ENCODE results near the gene IL17RA.
"Not testable (repeated sequence)": the region's sequence is repeated elsewhere in the genome, so short reads cannot be mapped to it uniquely, and the experiment has no call there.

The IL17RA gene

GRCh38 chr22:17084554-17085276 is at the start of gene IL17RA:
IL17RA (plus strand) TSS chr22:17085000; CDS start chr22:17085092, 92 bp downstream.
- H3K27ac ChIP-seq: peak within 1 kb of the TSS; percentile 49
- in situ Hi-C loops (cut with HindIII; ENCODE audit: low pct_ligation_motif_present, low sequenced_read_pairs): no loop called here
- DNase-seq: peak; percentile 66

DNA sequence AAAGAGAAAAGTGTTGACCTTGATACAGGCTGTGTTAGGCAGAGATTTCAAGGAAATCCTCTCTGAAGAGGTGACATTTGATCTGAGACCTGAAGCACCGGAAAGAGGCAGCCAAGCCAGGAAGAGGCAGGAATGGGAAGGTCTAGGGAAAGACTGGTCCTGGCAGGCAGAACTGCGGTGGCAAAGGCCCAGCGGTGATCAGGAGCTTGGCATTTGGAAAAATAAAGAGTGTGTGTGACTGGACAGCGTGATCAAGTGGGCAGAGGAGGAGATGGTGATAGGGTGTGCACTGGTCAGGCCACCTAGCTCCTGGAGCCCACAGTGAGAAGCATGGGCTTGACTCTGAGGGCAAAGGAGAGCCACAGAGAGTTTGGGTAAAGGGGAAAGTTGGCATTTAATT is 49.6 kb upstream of the IL17RA start:
- no peak overlapping the region for H3K4me3 ChIP-seq (ENCODE audit: low read depth, low read length)
- H3K27ac ChIP-seq: no peak overlapping the region
- peaks cover 5% of the 10 kb centered on the region for H3K27me3 ChIP-seq (replicated peaks)
- in situ Hi-C loops (cut with HindIII; ENCODE audit: low pct_ligation_motif_present, low sequenced_read_pairs): no loop called here
- TF ChIP-seq CTCF (IDR thresholded peaks at IDR 0.05; ENCODE audit: low read depth, low read length, missing control alignments): no peak
- H3K36me3 ChIP-seq (replicated peaks): no peaks in the 10 kb centered on the region
- DNase-seq: no peak

More at GRCh38 chr22:17084554-17085276, at the start of gene IL17RA:
- Histone ChIP-seq H3K36me3 (replicated peaks) (no peaks in the 10 kb centered on the region), H3K4me3 (ENCODE audit: low read depth, low read length) (peak within 1 kb of the TSS; percentile 76), H3K27me3 (replicated peaks) (no peaks in the 10 kb centered on the region)
- no peak for TF ChIP-seq CTCF (IDR thresholded peaks at IDR 0.05; ENCODE audit: low read depth, low read length, missing control alignments)

GRCh38 chr22:17035976-17036841 is 48.6 kb upstream of the IL17RA start:
- in situ Hi-C loops (cut with HindIII; ENCODE audit: low pct_ligation_motif_present, low sequenced_read_pairs); H3K4me3 ChIP-seq (ENCODE audit: low read depth, low read length); H3K36me3 ChIP-seq (replicated peaks); DNase-seq; H3K27ac ChIP-seq; H3K27me3 ChIP-seq (replicated peaks): not testable (repeated sequence)

DNA sequence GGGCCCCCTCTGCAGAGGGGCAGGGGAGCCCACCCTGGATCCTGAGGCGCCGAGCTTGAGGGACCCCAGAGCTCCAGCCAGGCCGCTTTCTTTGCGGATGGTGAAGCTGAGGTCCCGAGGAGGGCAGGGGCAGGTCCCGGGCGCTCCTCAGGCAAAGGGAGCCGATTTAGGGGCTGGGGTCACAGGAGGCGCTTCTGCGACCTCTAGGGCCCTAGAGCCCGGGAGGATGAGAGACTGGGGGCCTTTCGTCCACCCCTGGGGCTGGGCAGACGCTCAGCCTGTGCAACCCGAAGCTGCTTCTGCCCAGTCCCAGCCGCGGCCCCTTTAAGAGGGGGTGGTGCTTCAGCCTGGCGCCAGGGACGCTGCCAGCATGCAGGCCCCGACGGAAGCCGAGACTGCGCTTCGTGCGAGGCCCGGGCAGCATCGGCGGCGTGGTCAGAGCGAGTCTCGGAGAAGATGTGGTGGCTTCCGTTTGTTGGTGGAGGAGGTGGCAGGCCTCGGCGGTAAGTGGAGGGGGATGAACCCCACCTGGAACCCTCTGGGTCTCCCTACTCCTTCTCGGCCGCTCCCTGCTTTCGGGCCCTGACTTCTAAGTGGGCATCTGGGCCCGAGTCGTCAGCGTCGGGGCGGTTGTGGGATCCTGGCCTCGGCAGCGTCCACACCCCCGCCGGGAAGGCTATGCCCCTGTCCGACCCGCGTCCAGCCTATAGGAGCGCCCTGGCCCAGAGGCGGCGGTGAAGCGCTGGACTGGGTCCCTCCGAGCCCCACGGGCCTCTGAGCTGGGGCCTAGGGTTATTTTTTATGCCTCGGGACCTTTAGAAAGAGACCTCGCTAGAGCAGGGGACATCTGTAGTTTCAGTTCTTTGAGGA is 47.7 kb upstream of the IL17RA start:
- H3K27me3 ChIP-seq (replicated peaks); H3K27ac ChIP-seq; in situ Hi-C loops (cut with HindIII; ENCODE audit: low pct_ligation_motif_present, low sequenced_read_pairs); DNase-seq; H3K36me3 ChIP-seq (replicated peaks): not testable (repeated sequence)
- H3K4me3 ChIP-seq (ENCODE audit: low read depth, low read length): peak overlapping the region; percentile 20

DNA sequence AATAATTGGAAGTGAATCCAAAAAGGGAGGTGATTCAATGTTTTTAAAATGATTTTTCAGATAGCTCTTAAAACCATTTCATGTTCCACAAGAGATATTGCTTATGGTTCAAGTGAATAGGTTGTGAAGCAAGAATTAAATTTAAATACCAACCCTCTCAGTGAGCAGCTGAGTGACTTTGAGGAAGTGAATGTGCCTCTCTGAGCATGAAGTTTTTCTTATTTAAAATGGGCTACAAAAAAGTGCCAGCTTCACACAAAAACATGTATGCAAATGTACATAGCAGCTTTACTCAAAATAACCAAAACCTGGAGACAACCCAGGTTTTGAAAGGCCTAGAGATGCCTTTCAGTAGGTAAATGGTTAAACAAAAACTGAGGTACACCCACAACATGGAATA is 41.3 kb upstream of the IL17RA start:
- H3K36me3 ChIP-seq (replicated peaks): no peaks in the 10 kb centered on the region
- TF ChIP-seq CTCF (IDR thresholded peaks at IDR 0.05; ENCODE audit: low read depth, low read length, missing control alignments): no peak
- no peak overlapping the region for H3K4me3 ChIP-seq (ENCODE audit: low read depth, low read length)
- DNase-seq: no peak
- no peaks in the 10 kb centered on the region for H3K27me3 ChIP-seq (replicated peaks)
- no peak overlapping the region for H3K27ac ChIP-seq
- in situ Hi-C loops (cut with HindIII; ENCODE audit: low pct_ligation_motif_present, low sequenced_read_pairs): no loop called here

DNA sequence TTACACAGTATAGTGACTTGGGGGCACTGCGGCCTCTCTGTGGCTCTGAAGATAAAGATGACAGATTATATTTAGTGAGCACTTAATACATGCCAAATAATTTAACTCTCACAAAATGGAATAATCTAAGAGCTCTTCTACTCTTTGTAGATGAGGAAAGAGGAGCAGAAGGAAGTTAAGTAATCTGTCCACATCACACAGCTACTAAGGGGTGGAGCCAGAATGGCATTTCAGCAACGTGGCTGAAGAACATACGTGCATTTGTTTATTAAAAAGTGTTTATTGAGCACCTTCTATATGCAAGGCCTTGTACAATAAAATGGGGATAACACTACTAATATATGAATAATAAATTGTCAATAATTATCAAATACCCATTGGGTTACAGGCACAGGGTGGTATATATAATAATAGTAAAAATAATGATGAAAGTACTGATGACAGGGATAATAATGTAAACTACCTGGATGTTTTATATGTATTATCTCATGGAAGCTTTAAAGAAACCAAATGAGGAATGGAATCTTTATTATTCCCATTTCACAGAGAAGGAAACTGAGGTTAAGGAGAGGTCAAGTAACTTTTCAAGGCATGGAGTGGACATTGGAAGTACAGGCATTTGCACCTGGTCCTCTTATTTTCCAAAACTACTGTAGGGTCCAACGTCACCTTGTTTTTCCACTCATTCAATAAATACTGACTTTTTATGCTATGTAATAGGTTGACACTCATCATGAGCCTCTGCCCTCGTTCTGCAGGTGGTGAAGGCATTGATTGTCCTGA is 38.0 kb upstream of the IL17RA start:
- TF ChIP-seq CTCF (IDR thresholded peaks at IDR 0.05; ENCODE audit: low read depth, low read length, missing control alignments): no peak
- Histone ChIP-seq H3K27me3 (replicated peaks) (no peaks in the 10 kb centered on the region), H3K36me3 (replicated peaks) (no peaks in the 10 kb centered on the region), H3K27ac (no peak overlapping the region), H3K4me3 (ENCODE audit: low read depth, low read length) (no peak overlapping the region)
- DNase-seq: no peak
- in situ Hi-C loops (cut with HindIII; ENCODE audit: low pct_ligation_motif_present, low sequenced_read_pairs): no loop called here
